ENCODE data around the gene CDH23.

The CDH23 gene

GRCh38 chr10:71708301-71708703 is 311.6 kb downstream of the CDH23 start:
- TF ChIP-seq TCF4 (CRISPR knock-in tag; IDR thresholded peaks at IDR 0.05; ENCODE audit: borderline replicate concordance): no peak
- TF ChIP-seq TOX (CRISPR knock-in tag; IDR thresholded peaks at IDR 0.05; ENCODE audit: borderline replicate concordance): no peak
- TF ChIP-seq GLIS3 (CRISPR knock-in tag; IDR thresholded peaks at IDR 0.05): no peak
- ATAC-seq: peak; percentile 83

GRCh38 chr10:71708897-71709882 is 312.5 kb downstream of the CDH23 start:
- no peak for ATAC-seq
- TF ChIP-seq PPARA (CRISPR knock-in tag; IDR thresholded peaks at IDR 0.05; ENCODE audit: borderline replicate concordance) (no peak), SNAI2 (CRISPR knock-in tag; IDR thresholded peaks at IDR 0.05) (no peak), ZFP3 (CRISPR knock-in tag; IDR thresholded peaks at IDR 0.05) (no peak), POU6F1 (CRISPR knock-in tag; IDR thresholded peaks at IDR 0.05; ENCODE audit: borderline replicate concordance, low read depth) (no peak), ZNF70 (CRISPR knock-in tag; IDR thresholded peaks at IDR 0.05) (no peak), ZFP30 (CRISPR knock-in tag; IDR thresholded peaks at IDR 0.05) (no peak), OSR1 (CRISPR knock-in tag; IDR thresholded peaks at IDR 0.05) (no peak), ZNF565 (CRISPR knock-in tag; conservative IDR thresholded peaks at IDR 0.05; ENCODE audit: low read depth) (no peak), TCF4 (CRISPR knock-in tag; IDR thresholded peaks at IDR 0.05; ENCODE audit: borderline replicate concordance) (no peak), GLIS3 (CRISPR knock-in tag; IDR thresholded peaks at IDR 0.05) (no peak), CSRNP3 (CRISPR knock-in tag; IDR thresholded peaks at IDR 0.05) (no peak), ARNTL (CRISPR knock-in tag; IDR thresholded peaks at IDR 0.05; ENCODE audit: borderline replicate concordance, low read depth) (no peak), TOX (CRISPR knock-in tag; IDR thresholded peaks at IDR 0.05; ENCODE audit: borderline replicate concordance) (no peak), RARB (CRISPR knock-in tag; IDR thresholded peaks at IDR 0.05) (no peak), TSHZ2 (CRISPR knock-in tag; IDR thresholded peaks at IDR 0.05) (no peak), BACH2 (CRISPR knock-in tag; IDR thresholded peaks at IDR 0.05; ENCODE audit: borderline replicate concordance) (no peak), CSDC2 (CRISPR knock-in tag; IDR thresholded peaks at IDR 0.05) (no peak), PATZ1 (CRISPR knock-in tag; IDR thresholded peaks at IDR 0.05; ENCODE audit: borderline replicate concordance) (no peak), ZC3H10 (CRISPR knock-in tag; IDR thresholded peaks at IDR 0.05) (no peak), ISL1 (CRISPR knock-in tag; IDR thresholded peaks at IDR 0.05) (no peak)

GRCh38 chr10:71710519-71710918 is 313.8 kb downstream of the CDH23 start:
- ATAC-seq: no peak
- TF ChIP-seq SNAI2 (CRISPR knock-in tag; IDR thresholded peaks at IDR 0.05): no peak
- TF ChIP-seq ARNTL (CRISPR knock-in tag; IDR thresholded peaks at IDR 0.05; ENCODE audit: borderline replicate concordance, low read depth): no peak
- no peak for TF ChIP-seq GLIS3 (CRISPR knock-in tag; IDR thresholded peaks at IDR 0.05)
- TF ChIP-seq ZNF565 (CRISPR knock-in tag; conservative IDR thresholded peaks at IDR 0.05; ENCODE audit: low read depth): no peak
- TF ChIP-seq ZFP3 (CRISPR knock-in tag; IDR thresholded peaks at IDR 0.05): no peak
- no peak for TF ChIP-seq TCF4 (CRISPR knock-in tag; IDR thresholded peaks at IDR 0.05; ENCODE audit: borderline replicate concordance)
- TF ChIP-seq TSHZ2 (CRISPR knock-in tag; IDR thresholded peaks at IDR 0.05): no peak
- no peak for TF ChIP-seq CSDC2 (CRISPR knock-in tag; IDR thresholded peaks at IDR 0.05)
- TF ChIP-seq ZFP30 (CRISPR knock-in tag; IDR thresholded peaks at IDR 0.05): no peak
- no peak for TF ChIP-seq CSRNP3 (CRISPR knock-in tag; IDR thresholded peaks at IDR 0.05)
- TF ChIP-seq ZC3H10 (CRISPR knock-in tag; IDR thresholded peaks at IDR 0.05): no peak
- no peak for TF ChIP-seq ISL1 (CRISPR knock-in tag; IDR thresholded peaks at IDR 0.05)
- no peak for TF ChIP-seq RARB (CRISPR knock-in tag; IDR thresholded peaks at IDR 0.05)
- no peak for TF ChIP-seq PPARA (CRISPR knock-in tag; IDR thresholded peaks at IDR 0.05; ENCODE audit: borderline replicate concordance)
